Inflammatory macrophage treated with lipopolysaccharide for 1 hour (primary cell): Measurements from ENCODE around the gene PANX2.

Source experiments
- DNase-seq, 2 donors: peaks; one replicate each; pipeline ENCODE4 v3.0.0-alpha.2; 2020 to 2022

The PANX2 gene

GRCh38 chr22:50216055-50216683 lies 45.6 kb downstream of the PANX2 start:
- DNase-seq = no peak

DNA sequence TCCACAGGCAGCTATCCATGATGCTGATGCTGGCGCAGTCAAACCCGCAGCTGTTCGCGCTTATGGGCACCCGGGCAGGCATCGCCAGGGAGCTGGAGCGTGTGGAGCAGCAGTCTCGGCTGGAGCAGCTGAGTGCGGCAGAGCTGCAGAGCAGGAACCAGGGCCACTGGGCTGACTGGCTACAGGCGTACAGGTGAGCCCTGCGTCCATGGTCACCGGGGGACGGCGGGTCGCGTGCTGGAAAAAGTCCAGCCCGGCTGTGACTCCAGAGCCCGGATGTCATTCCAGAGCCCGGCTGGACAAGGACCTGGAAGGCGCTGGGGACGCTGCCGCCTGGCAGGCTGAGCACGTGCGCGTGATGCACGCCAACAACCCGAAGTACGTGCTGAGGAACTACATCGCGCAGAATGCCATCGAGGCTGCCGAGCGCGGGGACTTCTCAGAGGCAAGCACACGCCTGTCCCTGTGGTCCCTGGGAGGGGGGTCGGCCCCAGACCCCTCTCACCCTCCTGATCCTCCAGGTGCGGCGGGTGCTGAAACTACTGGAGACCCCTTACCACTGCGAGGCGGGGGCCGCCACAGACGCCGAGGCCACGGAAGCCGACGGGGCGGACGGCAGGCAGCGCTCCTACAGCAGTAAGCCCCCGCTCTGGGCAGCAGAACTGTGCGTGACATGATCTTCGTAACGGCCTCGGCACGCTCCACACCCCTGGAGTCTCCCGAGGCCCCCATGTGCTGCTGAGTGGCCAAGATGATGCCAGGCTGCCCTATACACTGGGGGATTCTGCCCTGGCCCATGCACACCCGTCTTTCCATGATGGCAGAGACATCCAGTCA lies 46.4 kb downstream of the PANX2 start:
- no peak for DNase-seq

- DNase-seq = no peak
These were observed 47.1 kb downstream of the PANX2 start for GRCh38 chr22:50217543-50218152.

DNA sequence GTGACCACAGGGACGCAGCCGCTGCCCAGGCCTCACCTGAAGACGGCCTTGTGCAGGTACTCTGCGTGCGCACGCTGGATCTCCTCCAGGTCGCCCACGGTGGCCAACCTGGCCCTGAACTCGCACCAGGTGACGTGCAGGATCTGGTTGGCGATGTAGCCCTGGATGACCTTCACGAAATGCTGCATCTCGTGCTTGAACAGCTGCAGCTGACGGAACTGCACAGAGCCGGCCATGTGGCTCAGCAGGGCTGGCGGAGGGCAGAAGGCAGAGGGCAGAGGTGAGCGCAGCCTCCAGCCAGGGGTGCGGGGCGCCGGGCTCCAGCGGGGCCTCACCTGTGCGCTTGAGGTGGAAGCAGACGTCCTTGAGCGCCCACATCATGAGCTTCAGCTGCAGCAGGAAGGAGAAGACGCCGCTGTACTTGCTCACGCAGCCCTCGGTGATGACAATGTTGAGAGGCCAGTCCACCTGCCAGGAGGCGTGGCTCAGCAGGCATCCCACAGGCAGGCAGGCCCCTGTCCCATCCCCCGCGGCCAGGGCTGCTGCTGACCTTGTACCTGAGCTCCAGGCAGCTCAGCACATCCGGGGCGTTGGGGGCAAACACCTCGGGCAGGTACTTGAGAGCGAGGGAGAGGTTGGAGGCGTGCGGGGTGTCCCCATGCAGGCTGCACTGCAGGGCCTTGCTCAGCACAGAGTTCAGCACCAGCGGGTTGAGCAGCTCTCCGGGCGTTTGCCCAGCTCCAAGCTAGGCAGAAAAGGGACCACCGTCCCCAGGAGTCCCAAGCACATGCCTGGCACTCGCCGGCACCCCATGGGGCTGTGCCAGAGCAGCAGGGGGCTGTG lies 47.8 kb downstream of the PANX2 start:
- DNase-seq = no peak

- DNase-seq = no peak
These were observed 48.6 kb downstream of the PANX2 start for GRCh38 chr22:50218996-50219727.

- no peak for DNase-seq
These were observed 49.5 kb downstream of the PANX2 start for GRCh38 chr22:50219800-50220602.

DNA sequence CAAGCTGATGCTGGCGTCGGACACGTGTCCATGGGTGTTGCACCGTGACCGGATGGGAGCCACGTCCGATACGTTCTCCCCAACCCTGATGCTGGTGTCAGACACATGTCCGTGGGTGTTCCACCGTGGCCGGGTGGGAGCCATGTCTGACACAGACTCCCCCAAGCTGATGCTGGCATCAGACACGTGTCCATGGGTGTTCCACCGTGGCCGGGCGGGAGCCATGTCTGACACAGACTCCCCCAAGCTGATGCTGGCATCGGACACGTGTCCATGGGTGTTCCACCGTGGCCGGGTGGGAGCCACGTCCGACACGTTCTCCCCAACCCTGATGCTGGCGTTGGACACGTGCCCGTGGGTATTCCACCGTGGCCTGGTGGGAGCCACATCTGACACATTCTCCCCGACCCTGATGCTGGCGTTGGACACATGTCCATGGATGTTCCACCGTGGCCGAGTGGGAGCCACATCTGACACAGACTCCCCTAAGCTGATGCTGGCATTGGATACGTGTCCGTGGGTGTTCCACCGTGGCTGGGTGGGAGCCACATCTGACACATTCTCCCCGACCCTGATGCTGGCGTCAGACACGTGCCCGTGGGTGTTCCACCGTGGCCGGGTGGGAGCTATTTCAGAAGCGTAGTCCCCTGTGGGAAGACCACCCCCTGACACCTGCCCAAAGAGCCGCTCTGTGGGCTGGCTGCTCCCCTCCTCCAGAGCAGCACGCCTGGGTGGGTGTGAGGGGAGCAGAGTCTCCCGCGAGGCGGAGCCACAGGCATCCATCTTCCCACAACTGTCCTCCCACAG lies 50.3 kb downstream of the PANX2 start:
- DNase-seq = no peak

DNA sequence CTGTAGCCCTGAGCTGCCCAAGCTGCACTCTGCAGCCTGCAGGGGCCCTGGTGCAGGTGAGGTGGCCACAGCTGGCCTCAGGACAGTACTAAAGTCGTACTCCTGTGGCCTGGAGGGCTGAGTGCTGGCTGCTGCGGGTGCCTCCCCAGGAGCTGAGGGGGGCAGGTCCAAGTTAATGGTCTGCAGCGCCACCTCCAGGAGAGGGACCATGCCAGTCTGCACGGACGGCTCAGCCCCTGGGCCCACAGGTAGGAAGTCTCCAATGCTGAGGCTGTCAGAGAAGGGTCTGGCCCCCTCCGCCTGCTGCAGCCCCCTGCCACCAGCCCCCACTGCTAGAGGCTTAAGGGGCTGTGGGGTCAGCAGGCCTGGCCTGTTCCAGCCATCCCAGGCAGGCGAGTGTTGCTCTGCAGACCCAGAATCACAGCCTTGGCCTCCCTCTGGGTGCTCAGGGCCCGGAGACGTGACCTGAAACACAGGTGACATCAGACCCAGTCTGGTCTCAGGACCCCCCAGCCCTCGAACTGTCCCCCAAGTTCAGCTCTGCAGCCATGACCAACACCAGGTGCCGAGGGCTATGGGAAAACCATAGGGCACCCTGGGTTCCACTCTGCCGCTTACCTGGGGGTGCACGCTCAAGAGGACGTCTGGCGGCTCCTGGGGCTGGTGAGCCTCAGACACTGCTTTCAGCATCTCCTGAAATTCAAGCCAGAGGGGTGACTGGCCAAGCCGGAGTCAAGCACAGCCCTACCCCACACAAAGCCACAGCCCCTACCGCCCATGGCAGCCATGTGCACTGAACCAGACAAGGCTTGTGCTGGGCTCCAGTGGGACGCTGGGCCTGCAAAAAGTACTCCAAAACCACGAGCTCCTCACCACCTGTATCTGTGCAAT lies 51.1 kb downstream of the PANX2 start:
- no peak for DNase-seq

- DNase-seq = no peak
These were observed 52.0 kb downstream of the PANX2 start for GRCh38 chr22:50222508-50222907.

- DNase-seq = no peak
These were observed 53.5 kb downstream of the PANX2 start for GRCh38 chr22:50224071-50224470.

DNA sequence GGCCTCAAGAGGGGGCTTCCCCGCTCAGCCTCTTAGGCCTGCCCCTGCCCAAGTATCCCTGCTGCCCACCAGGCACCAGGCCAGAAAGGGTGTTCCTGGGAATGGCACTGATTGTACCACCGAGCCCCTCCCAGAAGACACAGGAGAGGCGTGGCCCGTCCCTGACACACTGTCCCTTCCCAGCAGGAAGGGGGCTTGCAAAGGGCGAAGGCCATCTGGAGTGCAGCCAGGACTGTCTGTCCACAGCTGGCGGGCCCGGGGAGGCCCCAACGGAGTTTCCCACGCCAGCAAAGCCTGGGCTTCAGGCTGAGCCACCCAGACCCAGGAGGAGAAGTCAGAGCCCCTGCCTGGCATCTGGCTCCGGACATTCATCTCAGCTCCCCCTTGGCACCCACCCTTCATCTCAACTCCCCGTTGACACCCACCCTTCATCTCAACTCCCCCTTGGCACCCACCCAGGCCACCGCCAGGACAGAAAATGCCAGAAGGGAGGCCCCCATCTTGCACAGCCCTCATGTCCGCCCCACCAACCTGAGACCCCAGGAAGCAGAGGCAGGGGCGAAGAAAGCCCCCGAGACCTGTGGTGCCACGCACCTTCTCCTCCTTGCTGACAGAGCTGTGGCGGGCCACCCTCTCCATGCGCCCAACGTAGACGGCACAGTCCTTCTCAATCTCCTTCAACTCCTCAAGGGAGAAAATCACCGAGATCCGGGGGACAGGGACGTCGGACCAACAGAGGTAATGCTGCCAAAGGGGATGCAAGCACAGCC lies 54.9 kb downstream of the PANX2 start:
- no peak for DNase-seq

GRCh38 chr22:50226063-50226874 lies 55.7 kb downstream of the PANX2 start:
- no peak for DNase-seq

DNA sequence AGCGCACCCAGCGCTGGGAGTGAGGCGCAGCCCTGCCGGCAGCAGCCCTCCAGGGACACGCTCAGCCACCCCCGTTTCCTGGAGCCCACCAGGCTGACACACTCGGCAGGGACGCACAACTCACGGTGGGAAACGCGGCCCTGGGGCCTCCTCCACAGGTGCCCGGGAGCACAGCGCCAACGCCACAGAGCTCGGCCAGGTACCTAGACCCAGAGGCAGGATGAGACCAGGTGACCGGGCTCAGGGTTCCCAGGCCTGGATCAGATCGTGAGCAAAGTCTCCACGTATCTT lies 56.3 kb downstream of the PANX2 start:
- no peak for DNase-seq

DNA sequence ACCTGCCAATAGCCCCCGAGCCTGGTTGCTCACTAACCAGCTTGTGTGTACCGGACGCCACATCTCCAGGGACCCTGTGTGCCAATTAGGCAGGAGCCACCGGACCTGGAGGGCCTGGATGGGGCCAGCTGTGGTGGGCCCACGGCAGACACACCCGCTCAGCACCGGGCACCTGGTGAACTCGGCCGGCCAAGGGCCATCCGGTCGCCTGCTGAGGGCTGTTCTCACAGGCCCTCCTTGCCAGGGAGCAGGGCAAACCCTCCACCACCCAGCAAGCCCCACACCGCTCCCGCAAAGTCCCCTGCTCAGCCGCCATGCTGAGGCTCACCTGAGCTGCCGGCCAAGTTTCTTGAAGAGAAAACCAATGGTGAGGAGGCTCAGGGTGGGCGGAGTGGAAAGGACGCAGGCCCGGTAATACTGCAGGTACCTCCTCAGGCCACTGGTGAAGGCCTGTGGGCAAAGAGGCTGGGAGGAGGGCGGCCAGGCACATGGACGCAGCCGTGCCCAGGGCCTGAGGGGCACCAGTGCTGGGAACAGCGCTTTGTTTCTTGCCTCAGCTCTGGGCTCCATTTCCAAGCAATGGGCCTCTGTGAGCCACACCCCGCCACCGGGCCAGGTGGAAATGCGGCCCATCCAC lies 57.2 kb downstream of the PANX2 start:
- DNase-seq = no peak

DNA sequence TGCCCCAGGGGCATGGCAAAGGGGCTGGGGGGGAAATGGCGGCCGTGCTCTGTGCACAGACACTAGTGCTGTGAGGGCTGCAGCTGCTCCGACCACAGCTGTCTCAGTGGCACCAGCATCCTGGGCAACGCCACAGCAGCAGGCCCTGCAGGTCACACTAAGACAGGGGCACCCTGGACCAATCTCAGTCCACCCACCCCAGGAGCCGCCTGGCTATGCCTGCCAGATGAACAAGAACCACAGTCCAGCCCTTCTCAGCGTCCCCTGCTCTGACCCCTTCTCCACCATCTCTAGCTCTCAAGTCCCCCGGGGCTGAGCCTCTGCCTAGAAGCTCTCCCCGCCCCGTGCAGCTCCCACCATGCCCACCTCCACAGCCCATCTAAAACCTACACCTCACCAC lies 57.8 kb downstream of the PANX2 start:
- no peak for DNase-seq

GRCh38 chr22:50229370-50229769 lies 58.8 kb downstream of the PANX2 start:
- no peak for DNase-seq
